SK-N-MC (cell line): ENCODE results near the gene NSD1.
"Not testable (repeated sequence)": the region's sequence is repeated elsewhere in the genome, so short reads cannot be mapped to it uniquely, and the experiment has no call there.

ENCODE experiments used
- DNase-seq: peaks from one replicate; pipeline ENCODE4 v3.0.0-alpha.2; 2011; ENCODE audit warnings: low read depth, low spot score
- H3K27ac ChIP-seq: fragments of 200-600 bp; sonication (generic); 2 replicates; pipeline ENCODE4 v1.5.1; 2016; ENCODE audit warnings: mixed run types
- H3K36me3 ChIP-seq: fragments of 200-600 bp; sonication (generic); 2 replicates; pipeline ENCODE4 v1.6.1; 2017; ENCODE audit warnings: antibody characterized with exemption, low read length, mixed read lengths; ENCODE audit not compliant: insufficient read depth
- H3K4me3 ChIP-seq: fragments of 200-600 bp; sonication (generic); 2 replicates; pipeline ENCODE4 v1.5.1; 2016
- H3K9ac ChIP-seq: fragments of 200-600 bp; sonication (generic); 2 replicates; pipeline ENCODE4 v1.8.0; 2017; ENCODE audit warnings: mixed run types, mixed read lengths; ENCODE audit not compliant: insufficient read length
- H3K9me3 ChIP-seq: fragments of 200-600 bp; sonication (generic); 2 replicates; pipeline ENCODE4 v1.6.1; 2017; ENCODE audit warnings: low read depth, mild to moderate bottlenecking, antibody characterized with exemption, low read length, moderate library complexity, mixed read lengths
- EZH2 ChIP-seq: fragments of 200-600 bp; sonication (generic); IDR thresholded peaks from one replicate; pipeline ENCODE4 v1.6.1; 2017; ENCODE audit warnings: antibody characterized with exemption
- FOXP2 ChIP-seq: optimal IDR thresholded peaks from 2 replicates; pipeline ENCODE3; 2011; ENCODE audit warnings: mild to moderate bottlenecking, moderate library complexity; ENCODE audit not compliant: insufficient read depth; ENCODE audit errors: extremely low read length, control extremely low read depth
- POLR2AphosphoS5 ChIP-seq: IDR thresholded peaks from 2 replicates; pipeline ENCODE4 v1.6.1; 2012; ENCODE audit warnings: mild to moderate bottlenecking, low read depth, low read length, borderline replicate concordance

Gene NSD1

DNA sequence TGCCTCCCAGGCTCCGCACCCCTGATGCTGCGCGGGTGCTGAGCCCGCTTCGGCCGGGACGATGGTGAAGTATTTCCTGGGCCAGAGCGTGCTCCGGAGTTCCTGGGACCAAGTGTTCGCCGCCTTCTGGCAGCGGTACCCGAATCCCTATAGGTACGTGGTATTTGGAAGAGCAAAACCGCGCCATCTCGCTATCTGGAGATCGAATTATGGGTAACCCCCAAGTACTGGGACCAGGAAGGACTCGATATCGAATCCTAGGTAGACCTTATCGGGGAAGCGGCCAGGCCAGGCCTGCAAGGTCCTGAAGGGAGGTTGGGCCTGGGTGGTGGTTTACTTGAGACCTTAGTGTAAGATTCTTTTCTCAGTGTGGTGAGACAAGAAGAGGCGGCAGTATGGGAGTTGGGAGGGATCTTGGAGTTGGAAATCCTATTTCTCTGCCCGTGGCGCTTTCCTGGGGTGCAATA lies 170.4 kb downstream of the NSD1 start:
- DNase-seq = no peak
- H3K27ac ChIP-seq = peak overlapping the region; percentile 44; the same call in 1 of the 2 replicates
- TF ChIP-seq EZH2 = no peak
- TF ChIP-seq FOXP2 = no peak
- peaks cover 20% of the 10 kb centered on the region for H3K36me3 ChIP-seq
- H3K9ac ChIP-seq = peak overlapping the region; percentile 95
- H3K9me3 ChIP-seq = no peaks in the 10 kb centered on the region
- peak overlapping the region; percentile 98 for H3K4me3 ChIP-seq

DNA sequence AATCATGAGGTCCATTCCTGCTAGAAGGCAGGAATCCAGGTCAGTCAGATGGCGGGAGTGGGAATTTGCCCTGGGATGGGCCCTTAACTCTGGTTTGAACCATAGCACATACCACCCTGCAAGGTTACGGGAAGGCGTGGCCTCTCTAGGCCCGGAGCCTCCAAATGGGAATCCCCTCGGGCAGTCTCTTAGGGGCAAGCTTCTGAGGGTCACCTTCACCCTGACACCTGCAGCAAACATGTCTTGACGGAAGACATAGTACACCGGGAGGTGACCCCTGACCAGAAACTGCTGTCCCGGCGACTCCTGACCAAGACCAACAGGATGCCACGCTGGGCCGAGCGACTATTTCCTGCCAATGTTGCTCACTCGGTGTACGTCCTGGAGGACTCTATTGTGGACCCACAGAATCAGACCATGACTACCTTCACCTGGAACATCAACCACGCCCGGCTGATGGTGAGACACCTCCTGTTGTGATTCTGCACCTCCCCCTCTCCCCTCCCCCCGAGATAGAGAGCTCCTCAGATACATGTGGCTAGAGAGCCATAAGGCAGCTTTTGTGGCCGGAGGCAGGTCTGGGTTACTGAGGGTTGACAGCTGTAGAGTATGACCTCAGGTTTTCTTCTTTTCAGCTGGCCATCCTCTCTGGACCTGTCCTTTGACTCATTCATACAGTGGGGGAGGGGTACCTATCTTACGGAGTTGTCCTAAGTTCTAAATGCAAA lies 171.0 kb downstream of the NSD1 start:
- peak overlapping the region; percentile 98 for H3K4me3 ChIP-seq
- peaks cover 20% of the 10 kb centered on the region for H3K36me3 ChIP-seq
- no peak for DNase-seq
- H3K9ac ChIP-seq = peak overlapping the region; percentile 95
- peak overlapping the region; percentile 44; the same call in 1 of the 2 replicates for H3K27ac ChIP-seq
- no peak for TF ChIP-seq POLR2AphosphoS5
- no peak for TF ChIP-seq EZH2
- TF ChIP-seq FOXP2 = no peak
- H3K9me3 ChIP-seq = no peaks in the 10 kb centered on the region

DNA sequence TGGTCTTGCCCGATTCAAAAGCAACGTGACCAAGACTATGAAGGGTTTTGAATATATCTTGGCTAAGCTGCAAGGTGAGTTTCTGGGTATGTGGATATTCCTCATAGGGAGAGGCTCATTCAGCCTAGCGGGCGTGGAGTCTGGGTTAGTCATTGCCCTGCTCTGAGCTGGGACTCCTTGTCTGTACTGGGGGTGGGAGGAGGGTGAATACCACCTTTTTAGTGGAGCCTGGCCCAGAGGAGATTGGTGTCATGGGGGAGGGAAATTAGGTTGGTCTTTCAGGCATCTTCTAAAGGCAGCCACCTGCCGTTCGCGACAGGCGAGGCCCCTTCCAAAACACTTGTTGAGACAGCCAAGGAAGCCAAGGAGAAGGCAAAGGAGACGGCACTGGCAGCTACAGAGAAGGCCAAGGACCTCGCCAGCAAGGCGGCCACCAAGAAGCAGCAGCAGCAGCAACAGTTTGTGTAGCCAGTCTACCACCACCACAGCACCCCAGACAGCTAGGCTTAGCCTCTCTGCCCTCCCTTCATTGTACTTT lies 172.6 kb downstream of the NSD1 start:
- H3K4me3 ChIP-seq, DNase-seq, H3K9me3 ChIP-seq, H3K27ac ChIP-seq, H3K9ac ChIP-seq: not testable (repeated sequence)
- H3K36me3 ChIP-seq = peaks cover 20% of the 10 kb centered on the region

DNA sequence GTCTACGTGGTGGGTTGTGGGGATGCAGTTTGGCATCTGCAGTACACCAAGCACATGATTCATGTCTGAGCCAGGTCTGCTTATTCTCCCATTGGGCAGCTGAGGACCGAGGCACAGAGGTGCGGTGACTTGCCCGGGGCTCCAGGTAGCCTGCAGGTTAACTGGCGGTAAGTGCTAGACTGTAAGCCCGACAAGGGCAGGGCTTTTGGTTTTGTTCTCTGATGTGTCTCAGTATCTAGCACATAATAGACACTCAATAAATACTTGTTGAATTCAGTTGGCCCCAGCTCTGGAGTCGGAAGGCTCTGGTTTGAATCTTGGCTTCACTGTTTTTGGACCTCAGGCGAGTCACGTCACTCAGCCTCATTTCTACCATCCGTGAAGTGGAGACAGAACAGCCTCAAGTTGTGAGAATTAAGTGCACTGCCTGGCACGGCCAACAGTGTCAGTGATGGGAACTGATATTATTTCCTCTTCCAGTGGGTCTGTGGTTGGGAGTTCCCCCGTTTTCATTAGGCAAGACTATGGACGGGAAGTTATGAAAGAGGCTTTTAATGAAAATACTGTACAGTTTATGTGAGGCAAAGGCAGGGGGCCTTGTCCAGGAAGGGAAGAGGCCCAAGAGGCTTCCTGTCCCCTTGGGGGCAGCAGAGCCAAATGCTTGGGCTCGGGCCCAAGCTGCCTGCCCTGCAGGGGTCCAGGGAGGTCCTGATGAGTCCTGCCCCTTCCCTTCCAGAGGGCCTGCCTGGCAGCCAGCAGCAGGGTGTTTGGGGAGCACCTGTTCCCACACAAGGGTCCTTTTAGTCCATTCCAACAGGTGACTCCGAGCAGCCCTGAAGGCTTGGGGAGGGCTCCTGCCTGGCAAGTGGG lies 173.3 kb downstream of the NSD1 start:
- H3K9me3 ChIP-seq = no peaks in the 10 kb centered on the region
- DNase-seq = no peak
- TF ChIP-seq FOXP2 (no peak), EZH2 (no peak), POLR2AphosphoS5 (no peak; the same call in none of the 2 replicates)
- no peak overlapping the region for H3K27ac ChIP-seq
- H3K9ac ChIP-seq = no peak overlapping the region
- H3K36me3 ChIP-seq = peaks cover 20% of the 10 kb centered on the region
- no peak overlapping the region for H3K4me3 ChIP-seq

DNA sequence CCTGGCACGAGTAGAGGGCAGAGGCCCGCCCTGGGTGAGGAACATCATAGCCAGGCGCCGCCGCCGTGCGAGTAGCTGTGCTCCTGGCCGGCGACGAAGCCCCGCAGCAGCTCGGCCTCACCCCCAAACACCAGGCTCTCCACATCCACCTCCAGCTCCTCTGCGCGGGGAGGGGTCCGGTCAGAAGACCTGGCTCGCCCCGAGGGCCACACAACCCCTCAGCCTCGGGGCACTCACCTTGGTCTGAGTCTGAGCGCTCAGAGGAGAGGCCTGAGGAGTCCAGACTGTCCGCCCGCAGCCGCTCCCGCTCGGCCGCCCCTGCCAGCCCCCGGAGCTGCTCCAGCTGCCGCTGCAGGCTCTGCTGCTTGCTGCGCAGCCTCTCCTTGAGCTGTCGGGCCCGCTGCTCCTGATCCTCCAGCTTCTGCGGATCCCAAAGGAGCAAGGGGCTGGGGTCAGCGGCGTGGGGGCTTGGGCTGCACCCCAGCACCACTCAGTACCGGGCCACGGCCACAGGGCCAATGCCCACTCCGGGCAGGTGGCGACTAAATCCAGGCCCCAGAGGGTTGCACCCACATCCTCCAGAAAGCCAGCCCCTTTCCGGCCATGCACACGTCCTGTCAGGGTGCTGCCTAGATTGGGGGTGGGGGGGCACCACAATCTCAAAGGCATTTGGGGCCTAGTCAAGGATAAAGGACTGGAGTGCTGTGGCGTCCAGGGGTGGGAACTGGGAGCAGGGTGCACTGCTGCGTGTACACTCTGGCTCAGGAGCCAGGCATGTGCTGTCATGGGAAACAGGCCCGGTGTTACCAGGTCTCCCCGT lies 174.2 kb downstream of the NSD1 start:
- TF ChIP-seq POLR2AphosphoS5 (no peak), FOXP2 (no peak), EZH2 (no peak)
- Histone ChIP-seq H3K9ac (no peak overlapping the region), H3K4me3 (no peak overlapping the region), H3K9me3 (no peaks in the 10 kb centered on the region), H3K27ac (no peak overlapping the region), H3K36me3 (peaks cover 20% of the 10 kb centered on the region)
- DNase-seq = no peak

GRCh38 chr5:177308740-177309139 lies 175.2 kb downstream of the NSD1 start:
- Histone ChIP-seq H3K9ac (no peak overlapping the region), H3K4me3 (no peak overlapping the region), H3K27ac (no peak overlapping the region), H3K9me3 (no peaks in the 10 kb centered on the region), H3K36me3 (peaks cover 20% of the 10 kb centered on the region)
- DNase-seq = no peak
- TF ChIP-seq POLR2AphosphoS5 (no peak), FOXP2 (no peak)

DNA sequence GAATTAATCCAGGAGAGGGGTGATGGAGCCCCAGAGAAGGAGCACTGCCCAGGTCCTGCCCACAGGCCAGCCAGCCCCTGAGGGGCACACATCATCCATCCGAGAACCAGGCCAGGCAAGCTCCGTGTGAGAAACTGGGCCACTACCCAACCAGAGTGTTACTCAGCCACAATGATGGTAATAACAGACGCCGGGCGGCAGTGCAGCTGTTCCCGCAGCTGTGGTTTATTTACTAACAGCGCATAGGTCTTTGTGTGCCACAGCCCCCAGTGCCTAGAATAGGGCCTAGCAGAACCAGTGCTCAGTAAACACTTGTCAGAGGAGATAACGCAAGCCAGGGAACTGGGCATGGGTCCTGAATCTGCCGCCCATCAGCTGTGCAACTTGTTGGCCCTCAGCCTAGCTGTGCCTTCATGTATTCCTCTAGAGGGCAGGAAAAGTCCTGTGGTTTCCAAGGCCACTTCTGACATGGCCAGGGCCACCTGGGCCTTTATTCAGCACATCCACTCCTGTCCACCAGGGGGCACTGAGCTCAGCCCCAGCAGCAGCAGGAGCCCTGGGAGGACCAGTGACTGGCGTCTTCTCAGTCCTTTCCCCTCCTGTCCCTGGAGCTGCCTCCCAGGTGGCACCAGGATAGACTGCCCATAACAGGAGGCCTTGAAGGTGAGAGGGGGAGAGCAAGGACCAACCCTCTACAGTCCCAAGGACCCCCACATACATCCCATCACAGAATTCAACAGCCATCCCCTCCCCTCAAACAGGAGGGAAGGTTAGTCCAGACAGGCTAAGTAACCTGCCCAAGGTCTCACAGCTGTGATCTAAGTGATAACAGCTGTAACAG lies 176.0 kb downstream of the NSD1 start:
- H3K27ac ChIP-seq = no peak overlapping the region
- peaks cover 20% of the 10 kb centered on the region for H3K36me3 ChIP-seq

More for the DNA sequence above, 176.0 kb downstream of the NSD1 start:
- no peak for TF ChIP-seq EZH2
- no peak for TF ChIP-seq POLR2AphosphoS5
- TF ChIP-seq FOXP2 = no peak
- Histone ChIP-seq H3K9ac (no peak overlapping the region), H3K9me3 (no peaks in the 10 kb centered on the region), H3K4me3 (no peak overlapping the region)
- no peak for DNase-seq
